Hepatocyte (in vitro differentiated cells): ENCODE data around the gene CASKIN1. TPM values are rescaled to one million over a fixed set of nuclear protein-coding genes. Genes with fewer than 3 reads are reported as not detected.

Experiments
- DNase-seq: peaks from one replicate; pipeline ENCODE4 v3.0.0-alpha.2; 2016; ENCODE audit warnings: low spot score
- H2AFZ ChIP-seq: fragments of 200-600 bp; sonication (generic); 2 replicates; pipeline ENCODE4 v1.6.0; 2016; ENCODE audit warnings: antibody characterized with exemption, mild to moderate bottlenecking
- H3K27ac ChIP-seq: fragments of 200-600 bp; sonication (generic); 2 replicates; pipeline ENCODE4 v1.5.1; 2016; ENCODE audit warnings: mild to moderate bottlenecking
- H3K27me3 ChIP-seq: fragments of 200-600 bp; sonication (generic); 2 replicates; pipeline ENCODE4 v1.6.1; 2016
- H3K36me3 ChIP-seq: fragments of 200-600 bp; sonication (generic); replicated peaks from 2 replicates; pipeline ENCODE4 v1.5.1; 2016; ENCODE audit warnings: low read depth; ENCODE audit not compliant: insufficient read depth
- H3K4me1 ChIP-seq: fragments of 200-600 bp; sonication (generic); 2 replicates; pipeline ENCODE4 v1.5.1; 2016; ENCODE audit warnings: mild to moderate bottlenecking, moderate library complexity; ENCODE audit not compliant: insufficient read depth
- H3K4me2 ChIP-seq: fragments of 200-600 bp; sonication (generic); 2 replicates; pipeline ENCODE4 v1.6.0; 2016
- H3K4me3 ChIP-seq: fragments of 200-600 bp; sonication (generic); 2 replicates; pipeline ENCODE4 v1.5.1; 2016; ENCODE audit warnings: mild to moderate bottlenecking
- H3K79me2 ChIP-seq: fragments of 200-600 bp; sonication (generic); 2 replicates; pipeline ENCODE4 v1.6.0; 2017; ENCODE audit warnings: mild to moderate bottlenecking
- H3K9me2 ChIP-seq: fragments of 200-600 bp; sonication (generic); replicated peaks from 2 replicates; pipeline ENCODE4 v1.6.0; 2017; ENCODE audit warnings: mild to moderate bottlenecking; ENCODE audit not compliant: insufficient read depth
- H3K9me3 ChIP-seq: fragments of 200-600 bp; sonication (generic); 2 replicates; pipeline ENCODE4 v1.5.1; 2016; ENCODE audit warnings: low read depth, mild to moderate bottlenecking
- H4K20me1 ChIP-seq: fragments of 200-600 bp; sonication (generic); 2 replicates; pipeline ENCODE4 v1.6.0; 2016; ENCODE audit warnings: mild to moderate bottlenecking; ENCODE audit not compliant: insufficient read depth, poor library complexity, severe bottlenecking
- CTCF ChIP-seq: fragments of 200-600 bp; sonication (generic); IDR thresholded peaks from 2 replicates; pipeline ENCODE4 v1.5.1; 2016; ENCODE audit warnings: antibody characterized with exemption, mild to moderate bottlenecking; ENCODE audit not compliant: poor library complexity
- EZH2 ChIP-seq: fragments of 200-600 bp; sonication (generic); IDR thresholded peaks from 2 replicates; pipeline ENCODE4 v1.6.1; 2016; ENCODE audit warnings: antibody characterized with exemption, mild to moderate bottlenecking, borderline replicate concordance
- EZH2phosphoT487 ChIP-seq: fragments of 200-600 bp; sonication (generic); IDR thresholded peaks from one replicate; pipeline ENCODE4 v1.6.1; 2018; ENCODE audit warnings: antibody characterized with exemption, mild to moderate bottlenecking, low read depth, moderate library complexity; ENCODE audit not compliant: unreplicated experiment, severe bottlenecking
- WGBS: methylation state at CpG from one replicate; pipeline ENCODE4 v1.1.6; 2016; ENCODE audit warnings: low lambda C conversion rate; ENCODE audit errors: missing lambda C conversion rate; 5-methylcytosine and 5-hydroxymethylcytosine counted together
- polyA plus RNA-seq: library from polyadenylated mRNA; unstranded; fragments of >200 nt; fragmentation: Nextera tagmentation; extraction: Ambion mirVana; gene quantifications from 2 replicates; pipeline ENCODE4 v1.2.1, GENCODE V29; 2016
- total RNA-seq: library from RNA; depleted of rRNA; stranded (reverse); fragments of >200 nt; gene quantifications from 2 replicates; pipeline ENCODE4 v1.2.3, GENCODE V29; 2014

CASKIN1 gene
- total and polyA plus RNA-seq, 2 experiments from 2014 or later: 0.47 to 1.7 TPM

GRCh38 chr16:2196981-2197511, 641 bp upstream of the CASKIN1 start:
- H2AFZ ChIP-seq: no peak overlapping the region
- 74% methylated on average over 12 of the region's 32 CpGs for WGBS

GRCh38 chr16:2195322-2196161, 863 bp downstream of the CASKIN1 start:
- no peaks in the 10 kb centered on the region for H3K9me3 ChIP-seq
- H3K36me3 ChIP-seq: no peaks in the 10 kb centered on the region
- H3K4me2 ChIP-seq: peak overlapping the region; percentile 92
- no peaks in the 10 kb centered on the region for H3K79me2 ChIP-seq
- H3K27ac ChIP-seq: no peak overlapping the region
- DNase-seq: no peak
- no peaks in the 10 kb centered on the region for H3K9me2 ChIP-seq
- TF ChIP-seq EZH2 (no peak), CTCF (no peak), EZH2phosphoT487 (no peak)
- H2AFZ ChIP-seq: no peak overlapping the region
- no peaks in the 10 kb centered on the region for H4K20me1 ChIP-seq
- H3K4me1 ChIP-seq: peaks cover 10% of the 10 kb centered on the region
- H3K27me3 ChIP-seq: peaks cover 23% of the 10 kb centered on the region
- peak overlapping the region; percentile 36 for H3K4me3 ChIP-seq
- 14% methylated on average over 31 of the region's 49 CpGs for whole genome bisulfite sequencing

More at GRCh38 chr16:2196981-2197511, 641 bp upstream of the CASKIN1 start:
- no peak for DNase-seq
- Histone ChIP-seq H3K4me2 (peak overlapping the region; percentile 79), H4K20me1 (no peaks in the 10 kb centered on the region), H3K27ac (no peak overlapping the region), H3K36me3 (no peaks in the 10 kb centered on the region), H3K4me3 (no peak overlapping the region), H3K4me1 (peaks cover 10% of the 10 kb centered on the region), H3K27me3 (peaks cover 23% of the 10 kb centered on the region), H3K79me2 (no peaks in the 10 kb centered on the region), H3K9me2 (no peaks in the 10 kb centered on the region), H3K9me3 (no peaks in the 10 kb centered on the region)
- no peak for TF ChIP-seq EZH2phosphoT487
- no peak for TF ChIP-seq EZH2
- no peak for TF ChIP-seq CTCF

GRCh38 chr16:2194852-2195321, 1.5 kb downstream of the CASKIN1 start:
- Histone ChIP-seq H2AFZ (no peak overlapping the region), H3K79me2 (no peaks in the 10 kb centered on the region), H3K9me2 (no peaks in the 10 kb centered on the region), H3K4me3 (no peak overlapping the region), H3K4me1 (peaks cover 10% of the 10 kb centered on the region), H3K27me3 (peaks cover 23% of the 10 kb centered on the region), H3K9me3 (no peaks in the 10 kb centered on the region), H4K20me1 (no peaks in the 10 kb centered on the region), H3K27ac (no peak overlapping the region), H3K36me3 (no peaks in the 10 kb centered on the region), H3K4me2 (peak overlapping the region; percentile 92)
- peak; percentile 69 for DNase-seq
- TF ChIP-seq CTCF (peak; percentile 51), EZH2phosphoT487 (no peak)
- WGBS: 18% methylated on average over 10 of the region's 10 CpGs
